ELR (cell line): ENCODE results near the gene SNAPC2.

Experiments
- DNase-seq: peaks from one replicate; pipeline ENCODE4 v3.0.0-alpha.2; 2015; ENCODE audit warnings: low read depth

Gene SNAPC2

DNA sequence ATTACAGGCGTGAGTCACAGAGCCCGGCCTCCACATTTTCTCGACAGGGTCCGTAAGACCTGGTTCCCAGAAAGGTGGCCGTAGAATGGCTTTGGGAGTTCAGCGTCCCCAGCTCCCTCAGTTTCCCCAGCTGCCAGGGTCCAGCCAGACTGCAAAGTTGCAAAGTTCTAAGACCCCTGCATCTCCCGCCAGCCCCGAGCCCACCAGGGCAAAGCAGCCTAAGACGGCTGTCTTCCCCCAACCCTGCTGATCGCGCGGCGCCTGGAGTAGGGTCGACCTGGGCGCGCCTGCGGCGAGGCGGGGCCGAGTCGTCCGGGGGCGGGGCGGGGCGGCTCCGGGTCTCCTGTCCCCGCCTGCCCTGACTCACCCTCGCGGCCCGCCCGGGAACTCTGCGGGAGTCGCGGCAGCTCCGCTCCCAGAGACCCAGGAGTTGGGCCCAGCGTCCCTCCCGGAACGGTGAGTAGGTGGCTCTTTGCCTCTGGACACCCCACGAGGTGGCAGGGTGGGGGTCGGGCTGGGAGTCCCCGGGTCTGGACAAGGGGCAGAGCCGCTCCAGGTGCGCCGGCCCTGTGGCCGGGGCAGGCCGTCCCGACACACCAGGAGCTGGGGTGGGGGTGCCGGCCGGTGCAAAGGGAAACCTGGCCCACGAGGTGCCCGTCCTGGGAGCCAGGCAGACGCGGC, 31.9 kb upstream of the SNAPC2 start, which contains the start of gene LRRC8E:
Gene LRRC8E (plus strand): TSS at position 366 of the 681 bp plus-strand sequence. CDS start 7,094 bp downstream, outside the sequence.
- DNase-seq, result peak; percentile 87

DNA sequence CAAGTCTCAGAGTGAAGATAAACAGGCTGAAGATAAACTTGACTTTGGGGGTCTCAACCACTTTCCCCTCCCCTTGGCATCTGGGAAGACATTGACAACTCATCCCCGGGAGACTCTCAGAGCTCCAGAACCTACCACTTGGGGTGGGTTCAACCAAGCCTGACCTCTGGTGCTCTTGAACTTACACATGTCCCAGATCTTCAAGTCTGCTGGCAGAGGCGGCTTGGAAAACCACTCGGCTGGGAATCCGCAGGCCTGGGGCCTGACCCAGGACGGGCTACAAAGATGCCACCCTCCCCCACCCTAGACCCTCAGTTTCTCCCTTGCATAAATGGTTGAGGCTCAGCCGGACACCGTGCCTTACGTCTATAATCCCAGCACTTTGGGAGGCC, 31.3 kb upstream of the SNAPC2 start:
- DNase-seq, result no peak

DNA sequence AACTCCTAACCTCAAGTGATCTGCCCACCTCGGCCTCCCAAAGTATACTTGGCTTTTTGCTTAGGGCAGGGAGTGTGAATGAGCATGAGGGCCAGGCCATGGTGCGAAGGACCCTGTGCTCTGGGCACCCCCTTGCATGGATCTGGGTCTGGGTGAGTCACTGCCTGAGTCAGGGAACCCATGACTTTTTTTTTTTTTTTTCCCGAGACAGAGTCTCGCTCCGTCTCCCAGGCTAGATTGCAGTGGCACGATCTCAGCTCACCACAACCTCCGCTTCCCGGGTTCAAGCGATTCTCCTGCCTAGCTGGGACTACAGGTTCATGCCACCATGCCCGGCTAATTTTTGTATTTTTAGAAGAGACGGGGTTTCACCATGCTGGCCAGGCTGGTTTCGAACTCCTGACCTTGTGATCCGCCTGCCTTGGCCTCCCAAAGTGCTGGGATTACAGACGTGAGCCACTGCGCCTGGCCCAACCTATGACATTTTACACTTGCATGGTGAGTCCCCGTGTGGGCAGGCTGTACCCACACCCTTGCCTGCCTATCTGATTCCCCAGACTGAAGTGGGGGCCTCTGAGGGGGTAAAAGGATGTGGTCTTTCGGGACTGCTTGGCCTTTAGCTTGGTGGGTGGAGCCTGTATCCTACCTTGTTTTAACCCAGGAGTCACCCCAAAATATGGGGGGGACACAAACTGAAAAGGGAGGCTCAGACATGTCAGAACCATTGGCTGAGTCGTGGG, 26.6 kb upstream of the SNAPC2 start:
- DNase-seq, result peak; percentile 88

DNA sequence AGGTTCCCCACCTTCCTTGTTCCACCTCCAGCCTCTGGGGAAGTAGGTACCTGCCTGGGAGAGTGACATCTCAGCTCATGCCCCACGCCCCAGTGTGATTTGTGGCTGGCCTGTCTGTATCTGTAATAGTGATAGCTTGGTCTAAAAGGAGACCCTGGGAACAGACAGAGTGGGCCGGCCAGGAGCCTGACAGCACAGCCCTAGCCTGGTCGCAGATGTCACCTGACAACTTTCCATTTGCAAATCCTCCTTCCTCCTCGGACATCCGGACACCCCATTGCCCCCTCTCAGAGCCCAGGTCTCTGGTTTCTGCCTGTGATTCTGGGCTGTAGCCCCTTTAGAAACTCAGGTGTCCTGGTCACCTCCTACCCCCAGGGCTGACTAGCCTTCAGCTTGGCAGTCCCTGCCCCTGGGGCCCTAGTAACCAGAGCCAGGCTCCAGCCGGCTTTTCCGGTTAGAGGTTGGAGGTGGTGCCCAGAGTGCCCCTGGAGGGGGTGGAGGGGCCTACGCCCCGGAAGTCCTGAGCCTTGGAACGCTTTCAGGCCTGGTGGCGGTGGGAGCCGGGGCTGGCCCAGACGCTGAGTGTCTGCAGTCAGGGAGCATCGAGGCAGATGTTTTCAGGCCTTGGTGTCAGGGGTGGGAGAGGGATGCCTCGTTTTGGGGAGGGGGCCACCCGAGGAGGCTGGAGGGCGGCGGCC, 25.4 kb upstream of the SNAPC2 start:
- no peak for DNase-seq

DNA sequence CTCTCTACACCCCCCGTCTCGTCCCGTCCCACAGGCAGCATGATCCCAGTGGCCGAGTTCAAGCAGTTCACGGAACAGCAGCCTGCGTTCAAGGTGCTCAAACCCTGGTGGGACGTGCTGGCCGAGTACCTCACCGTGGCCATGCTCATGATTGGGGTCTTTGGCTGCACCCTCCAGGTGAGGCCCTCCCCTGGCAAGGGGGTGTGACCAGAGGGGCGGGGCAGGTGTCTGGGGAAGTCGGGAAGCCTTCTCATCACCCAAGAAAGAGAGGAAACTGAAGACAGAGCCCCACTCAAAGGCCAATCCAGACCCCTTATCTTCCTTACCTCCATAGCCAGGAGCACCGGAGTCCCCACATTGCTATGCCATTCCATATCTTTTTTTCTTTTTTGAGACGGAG, 24.6 kb upstream of the SNAPC2 start:
- no peak for DNase-seq

DNA sequence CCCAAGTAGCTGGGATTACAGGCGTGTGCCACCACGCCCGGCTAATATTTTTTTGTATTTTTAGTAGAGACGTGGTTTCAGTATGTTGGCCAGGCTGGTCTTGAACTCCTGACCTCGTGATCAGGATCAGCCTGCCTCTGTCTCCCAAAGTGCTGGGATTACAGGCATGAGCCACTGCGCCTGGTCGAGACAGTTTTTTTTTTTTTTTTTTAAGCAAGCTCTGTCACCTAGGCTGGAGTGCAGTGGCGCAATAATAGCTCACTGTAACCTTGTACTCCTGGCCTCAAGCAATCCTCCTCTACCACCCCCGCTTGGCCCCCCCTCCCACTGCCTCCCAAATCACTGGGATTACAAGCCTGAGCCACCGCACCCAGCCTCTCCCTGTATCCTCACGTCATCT, 22.8 kb upstream of the SNAPC2 start:
- no peak for DNase-seq

DNA sequence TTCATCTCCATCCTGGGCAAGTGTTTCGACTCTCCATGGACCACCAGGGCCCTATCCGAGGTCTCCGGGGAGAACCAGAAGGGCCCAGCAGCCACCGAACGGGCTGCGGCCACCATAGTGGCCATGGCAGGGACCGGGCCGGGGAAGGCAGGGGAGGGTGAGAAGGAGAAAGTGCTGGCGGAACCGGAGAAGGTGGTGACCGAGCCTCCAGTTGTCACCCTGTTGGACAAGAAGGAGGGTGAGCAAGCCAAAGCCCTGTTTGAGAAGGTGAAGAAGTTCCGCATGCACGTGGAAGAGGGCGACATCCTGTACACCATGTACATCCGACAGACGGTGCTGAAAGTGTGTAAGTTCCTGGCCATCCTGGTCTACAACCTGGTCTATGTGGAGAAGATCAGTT, 21.2 kb upstream of the SNAPC2 start:
- DNase-seq, result no peak

DNA sequence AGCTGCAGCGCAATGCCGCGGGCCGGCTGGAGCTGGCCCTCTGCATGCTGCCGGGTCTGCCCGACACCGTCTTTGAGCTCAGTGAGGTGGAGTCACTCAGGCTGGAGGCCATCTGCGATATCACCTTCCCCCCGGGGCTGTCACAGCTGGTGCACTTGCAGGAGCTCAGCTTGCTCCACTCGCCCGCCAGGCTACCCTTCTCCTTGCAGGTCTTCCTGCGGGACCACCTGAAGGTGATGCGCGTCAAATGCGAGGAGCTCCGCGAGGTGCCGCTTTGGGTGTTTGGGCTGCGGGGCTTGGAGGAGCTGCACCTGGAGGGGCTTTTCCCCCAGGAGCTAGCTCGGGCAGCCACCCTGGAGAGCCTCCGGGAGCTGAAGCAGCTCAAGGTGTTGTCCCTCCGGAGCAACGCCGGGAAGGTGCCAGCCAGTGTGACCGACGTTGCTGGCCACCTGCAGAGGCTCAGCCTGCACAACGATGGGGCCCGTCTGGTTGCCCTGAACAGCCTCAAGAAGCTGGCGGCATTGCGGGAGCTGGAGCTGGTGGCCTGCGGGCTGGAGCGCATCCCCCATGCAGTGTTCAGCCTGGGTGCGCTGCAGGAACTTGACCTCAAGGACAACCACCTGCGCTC, 20.3 kb upstream of the SNAPC2 start:
- DNase-seq, result no peak

DNA sequence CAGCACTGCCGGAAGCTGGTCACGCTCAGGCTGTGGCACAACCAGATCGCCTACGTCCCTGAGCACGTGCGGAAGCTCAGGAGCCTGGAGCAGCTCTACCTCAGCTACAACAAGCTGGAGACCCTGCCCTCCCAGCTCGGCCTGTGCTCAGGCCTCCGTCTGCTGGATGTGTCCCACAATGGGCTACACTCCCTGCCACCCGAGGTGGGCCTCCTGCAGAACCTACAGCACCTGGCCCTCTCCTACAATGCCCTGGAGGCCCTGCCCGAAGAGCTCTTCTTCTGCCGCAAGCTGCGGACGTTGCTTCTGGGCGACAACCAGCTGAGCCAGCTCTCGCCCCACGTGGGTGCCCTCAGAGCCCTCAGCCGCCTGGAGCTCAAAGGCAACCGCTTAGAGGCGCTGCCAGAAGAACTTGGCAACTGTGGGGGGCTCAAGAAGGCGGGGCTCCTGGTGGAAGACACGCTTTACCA, 19.7 kb upstream of the SNAPC2 start:
- no peak for DNase-seq

DNA sequence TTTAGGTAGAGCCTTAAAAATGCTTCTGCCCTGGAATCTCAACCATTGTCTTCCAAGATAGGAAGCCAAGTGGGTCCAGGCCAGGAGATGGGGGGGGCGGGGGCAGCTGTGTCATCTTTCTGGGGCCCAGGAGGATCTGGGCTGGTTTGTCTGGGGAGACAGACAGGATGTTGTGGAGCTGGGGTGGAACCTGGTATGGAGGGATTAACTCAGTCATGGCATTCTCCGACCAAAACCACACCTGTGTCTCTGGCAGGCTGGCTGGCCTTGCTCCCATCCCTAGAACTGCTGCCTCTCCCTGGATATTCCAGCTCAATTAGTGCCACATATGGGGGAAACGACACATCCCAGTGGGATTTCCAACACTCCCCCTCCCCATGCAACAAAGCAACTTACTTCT, 19.2 kb upstream of the SNAPC2 start:
- DNase-seq, result no peak

DNA sequence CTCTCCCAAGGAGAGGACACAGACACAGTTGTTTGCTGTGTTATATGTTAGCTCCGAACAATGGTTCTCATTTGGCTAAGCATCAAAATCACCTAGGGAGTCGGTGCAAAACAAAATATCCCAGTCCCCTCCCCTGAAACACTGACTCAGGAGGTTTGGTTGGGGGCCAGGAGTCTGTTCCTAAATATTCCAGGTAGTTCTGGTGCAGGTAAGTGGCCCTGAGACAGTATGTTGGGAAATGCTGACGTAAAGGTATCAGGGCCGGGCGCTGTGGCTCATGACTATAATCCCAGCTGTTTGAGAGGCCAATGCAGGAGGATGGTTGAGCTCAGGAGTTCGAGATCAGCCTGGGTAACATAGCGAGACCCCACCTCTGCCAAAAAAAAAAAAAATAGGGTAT, 18.8 kb upstream of the SNAPC2 start:
- no peak for DNase-seq

DNA sequence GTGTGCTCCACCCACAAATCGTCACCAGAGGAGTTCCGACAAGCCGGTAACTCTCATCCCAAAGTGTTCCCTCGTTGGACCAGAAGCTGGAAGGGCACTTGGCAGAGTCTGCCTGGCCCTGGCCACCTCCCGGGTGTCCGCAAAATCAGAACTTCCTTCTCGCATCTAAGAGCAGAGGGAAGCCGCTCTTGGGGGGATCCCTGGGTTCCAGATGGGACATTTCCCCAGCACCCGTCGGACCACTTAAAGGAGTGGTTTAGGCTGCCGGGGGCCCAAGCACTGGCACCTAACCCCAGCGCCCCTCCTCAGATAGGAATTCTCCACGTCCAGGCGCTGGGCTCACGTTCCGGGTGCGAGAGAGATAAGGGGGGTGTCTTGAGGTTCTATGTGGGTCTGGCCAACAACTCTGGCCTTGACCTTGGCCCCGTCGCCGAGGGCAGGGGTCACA, 17.3 kb upstream of the SNAPC2 start:
- no peak for DNase-seq

DNA sequence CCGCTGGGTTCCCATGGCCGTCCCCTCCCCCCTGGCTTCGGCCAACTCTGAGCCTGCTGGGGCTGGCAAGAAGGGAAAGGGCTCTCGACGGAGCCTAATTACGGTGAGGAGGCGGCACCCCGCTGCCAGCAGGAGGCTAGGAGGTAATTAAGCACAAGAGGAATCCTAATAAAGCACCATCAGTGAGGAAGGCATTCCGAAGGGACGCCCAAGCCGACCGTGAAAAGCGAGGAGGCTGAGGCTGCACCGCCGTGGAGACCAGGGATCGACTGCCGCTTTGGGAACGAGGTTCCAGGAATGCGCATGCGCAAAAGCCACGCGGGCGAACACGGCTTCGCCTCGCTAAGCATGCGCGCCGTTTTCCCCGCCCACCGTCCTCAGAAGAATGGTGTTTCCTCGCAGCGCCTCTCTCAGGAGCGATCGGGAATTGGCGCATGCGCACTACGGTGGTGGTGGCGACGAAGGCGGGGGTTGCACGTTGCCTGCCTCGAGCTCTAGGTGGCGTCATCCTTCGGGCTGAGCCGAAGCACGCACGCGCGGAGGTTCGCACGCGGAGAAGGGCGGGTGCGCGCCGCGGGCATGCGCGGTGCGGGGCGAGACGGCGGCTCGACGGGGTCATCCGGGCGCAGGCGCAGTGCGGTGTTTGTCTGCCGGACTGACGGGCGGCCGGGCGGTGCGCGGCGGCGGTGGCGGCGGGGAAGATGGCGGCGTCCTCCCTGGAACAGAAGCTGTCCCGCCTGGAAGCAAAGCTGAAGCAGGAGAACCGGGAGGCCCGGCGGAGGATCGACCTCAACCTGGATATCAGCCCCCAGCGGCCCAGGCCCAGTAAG, 16.7 kb upstream of the SNAPC2 start, which contains the start of gene MAP2K7:
Gene MAP2K7 (plus strand): TSS at position 634 of the 830 bp plus-strand sequence. CDS start 68 bp downstream, at position 702.
- peak; percentile 99 for DNase-seq

DNA sequence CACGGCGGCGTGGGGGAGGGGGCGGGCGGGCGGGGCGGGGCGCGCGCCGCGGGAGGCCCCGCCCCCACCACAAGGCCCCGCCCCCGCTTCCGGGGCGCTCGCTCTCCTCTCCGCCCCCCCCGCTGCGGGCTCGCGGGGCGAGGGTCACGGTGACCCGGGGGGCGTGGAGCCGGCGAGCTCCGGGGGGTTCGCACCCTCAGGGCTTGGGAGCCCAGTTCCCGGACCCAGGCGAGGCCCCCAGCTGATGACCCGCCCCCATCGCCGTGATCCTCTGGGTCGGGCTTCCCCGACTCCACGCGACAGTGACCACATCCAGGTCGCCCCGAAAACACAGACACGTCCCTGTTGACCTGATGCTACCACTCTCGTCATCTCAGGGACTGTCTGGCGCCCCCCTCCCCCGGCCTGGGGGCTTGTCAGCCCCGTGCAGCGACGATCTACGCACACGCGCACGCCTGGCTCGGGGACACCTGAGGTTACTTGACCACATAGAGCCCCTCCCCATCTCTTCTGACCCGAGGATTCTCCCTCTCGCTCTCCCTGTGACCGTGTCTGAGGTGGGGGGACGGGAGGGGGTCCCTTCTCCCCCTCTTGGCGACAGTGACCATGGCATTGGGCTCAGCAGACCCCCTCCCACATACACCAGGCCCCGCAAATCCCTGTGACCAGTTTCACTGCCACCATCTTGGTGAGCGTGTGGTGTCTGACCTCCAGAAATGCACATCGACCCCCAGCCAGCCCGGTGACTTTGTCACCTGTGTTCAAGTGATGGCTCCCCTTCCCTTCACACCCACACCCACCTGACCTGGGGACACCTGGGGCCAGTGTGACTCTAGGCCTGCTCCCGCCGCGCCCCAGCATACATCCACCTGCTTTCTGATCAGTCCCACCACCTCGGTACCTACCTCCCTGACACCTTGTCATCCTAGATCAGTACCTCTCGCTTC, 15.8 kb upstream of the SNAPC2 start:
- DNase-seq, result peak; percentile 49

DNA sequence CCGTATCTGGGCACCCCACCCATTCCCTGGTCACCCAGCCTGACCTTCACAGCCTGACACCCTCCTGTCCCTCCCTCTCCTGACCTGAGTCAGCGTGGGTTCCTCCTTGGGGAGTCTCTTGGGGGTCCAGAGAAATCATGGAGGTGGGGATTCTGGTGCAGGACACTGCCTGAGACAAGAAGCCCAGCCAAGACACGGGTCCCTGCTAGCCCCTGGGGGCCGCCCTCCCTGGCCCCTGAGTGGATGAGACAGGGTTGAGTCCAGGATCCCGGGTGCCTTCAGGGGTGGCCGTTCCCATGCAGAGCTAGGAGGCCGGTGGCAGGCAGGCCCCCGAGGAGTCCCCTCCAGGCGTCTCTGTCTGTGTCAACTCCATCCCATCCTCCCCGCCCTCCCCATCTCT, 14.9 kb upstream of the SNAPC2 start:
- no peak for DNase-seq

DNA sequence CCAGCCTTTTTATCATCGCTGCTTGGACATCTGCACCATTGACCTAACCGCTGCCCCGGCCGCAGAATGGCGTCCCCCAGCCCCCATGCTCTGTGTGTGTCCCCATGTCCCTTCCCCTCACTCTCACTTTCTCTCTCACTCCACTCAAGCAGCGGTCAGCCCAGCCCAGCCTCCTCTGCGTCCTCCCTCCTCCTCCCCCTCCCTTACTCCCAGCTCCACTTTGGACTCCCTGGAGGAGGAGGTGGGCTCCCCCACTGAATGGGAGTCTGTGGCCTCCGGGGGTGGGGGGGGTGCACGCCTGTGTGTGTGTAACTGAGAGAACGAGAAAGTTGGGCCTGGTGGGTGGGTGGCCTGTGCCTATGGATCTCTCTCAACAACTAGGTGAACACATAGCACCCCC, 14.3 kb upstream of the SNAPC2 start:
- no peak for DNase-seq

DNA sequence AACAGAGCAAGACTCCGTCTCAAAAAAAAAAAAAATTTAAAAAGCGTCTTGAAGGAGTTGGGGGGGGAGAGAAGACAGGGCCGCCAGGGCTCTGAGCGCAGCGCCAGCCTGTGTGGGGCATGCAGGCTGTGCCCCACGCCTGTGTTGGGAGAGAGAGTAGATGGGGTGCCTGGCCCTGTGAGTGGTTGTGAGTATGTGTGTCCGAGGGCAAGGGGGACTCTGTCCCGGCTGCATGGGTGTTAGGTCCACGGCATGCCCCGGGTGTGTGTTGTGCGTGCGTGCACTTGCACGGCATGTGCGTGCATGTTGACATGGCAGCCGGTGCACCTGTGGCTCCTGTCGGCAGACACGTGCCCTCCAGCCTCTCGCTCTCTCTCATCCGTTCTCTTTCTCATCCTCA, 13.0 kb upstream of the SNAPC2 start:
- no peak for DNase-seq

DNA sequence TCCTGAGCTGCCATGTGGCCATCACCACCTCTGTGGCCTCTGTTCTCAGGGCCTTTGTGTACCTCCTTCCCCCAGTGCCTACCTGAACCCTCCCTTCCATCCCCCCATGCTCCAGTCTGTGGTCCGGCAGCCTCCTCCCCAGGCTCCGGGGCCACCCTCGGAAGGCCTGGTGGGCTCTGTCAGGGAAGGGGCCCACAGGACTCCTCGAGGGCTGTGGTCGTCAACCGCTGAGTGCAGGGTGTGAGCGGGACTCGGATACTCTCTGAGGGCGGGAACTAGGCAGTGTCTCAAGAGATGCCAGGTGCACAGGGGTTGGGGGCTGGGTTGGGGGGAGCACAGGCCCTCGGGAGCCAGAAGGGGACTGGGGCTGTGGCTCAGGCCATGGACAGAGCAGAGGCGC, 12.6 kb upstream of the SNAPC2 start:
- no peak for DNase-seq

DNA sequence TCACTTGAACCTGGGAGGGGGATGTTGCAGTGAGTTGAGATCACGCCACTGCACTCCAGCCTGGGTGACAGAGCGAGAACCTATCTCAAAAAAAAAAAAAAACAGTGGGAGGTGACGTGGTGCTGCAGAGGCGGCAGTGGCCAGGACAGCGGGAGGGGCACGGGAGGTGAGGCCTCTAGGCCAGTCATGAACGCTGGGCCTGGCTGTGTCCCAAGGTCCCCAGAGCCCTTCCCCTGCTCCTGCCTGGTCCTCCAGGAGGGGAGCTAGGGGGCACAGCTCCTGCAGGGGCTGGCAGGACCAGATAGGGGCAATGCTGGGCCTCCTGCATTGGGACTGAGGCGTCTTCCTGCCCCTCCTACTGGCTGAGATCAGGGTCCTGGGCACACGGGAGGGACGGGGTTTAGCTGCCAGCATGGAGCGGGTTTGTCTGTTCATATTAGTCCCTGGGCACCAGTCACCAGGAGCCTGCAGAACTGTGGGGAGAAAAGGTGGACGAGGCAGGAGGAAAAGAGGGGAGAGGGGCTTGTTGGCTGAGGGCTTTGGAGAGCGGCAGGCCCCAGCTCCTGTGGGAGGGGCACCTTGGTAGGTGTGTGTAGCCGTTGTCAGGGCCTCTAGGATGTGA, 11.9 kb upstream of the SNAPC2 start:
- DNase-seq, result no peak
